ENCODE results near the gene ZNF516. TPM values are rescaled to one million over a fixed set of nuclear protein-coding genes. Genes with fewer than 3 reads are reported as not detected.

The ZNF516 gene
- total and polyA plus RNA-seq, 8 donors = 5.4 to 21.3 (median 12.7) TPM

DNA sequence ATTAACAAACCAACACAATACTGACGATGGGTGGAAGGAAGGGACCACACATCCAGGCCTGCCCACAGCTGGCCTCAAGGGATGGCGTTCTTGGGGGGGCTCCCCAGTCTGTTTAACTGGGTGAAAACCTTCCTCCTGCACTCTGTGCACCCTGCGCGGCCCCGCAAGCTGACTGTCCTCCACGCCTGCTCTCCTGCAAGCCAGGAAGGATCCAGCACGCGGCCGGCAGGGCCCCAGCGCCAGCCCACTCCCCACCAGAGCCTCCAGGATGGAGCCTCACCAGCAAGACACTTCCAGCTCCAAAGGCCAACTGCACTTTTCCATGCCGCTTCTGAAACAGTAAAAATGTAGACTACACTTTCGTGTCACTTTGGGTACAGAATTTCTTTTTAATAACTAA, 135.1 kb downstream of the ZNF516 start:
- Histone ChIP-seq H3K27ac (no peak overlapping the region), H3K4me3 (no peak overlapping the region), H3K4me1 (no peaks in the 10 kb centered on the region), H3K9me3 (no peaks in the 10 kb centered on the region), H3K36me3 (peaks cover 0 to 13% (median 0%) of the 10 kb centered on the region in 3 donors), H3K27me3 (no peaks in the 10 kb centered on the region)
- DNase-seq (peak in 1 of 6 donors; percentile 41), FAIRE-seq (no peak), ATAC-seq (no peak)
- WGBS, 2 donors = 94 to 96% methylated on average over 12 of the region's 12 CpGs
- intact Hi-C loops (cut with DNase I) = no loop called here
- no peak for TF ChIP-seq CTCF (IDR thresholded peaks at IDR 0.05)

GRCh38 chr18:76358774-76359173, 136.3 kb downstream of the ZNF516 start:
- no peaks in the 10 kb centered on the region for H3K4me1 ChIP-seq
- TF ChIP-seq CTCF (IDR thresholded peaks at IDR 0.05) = no peak
- H3K9me3 ChIP-seq = no peaks in the 10 kb centered on the region
- no peak for ATAC-seq
- no peak overlapping the region for H3K4me3 ChIP-seq
- peaks cover 0 to 13% (median 0%) of the 10 kb centered on the region in 3 donors for H3K36me3 ChIP-seq
- intact Hi-C loops (cut with DNase I) = no loop called here
- DNase-seq = no peak
- 90 to 92% methylated on average over 8 of the region's 8 CpGs for WGBS, 2 donors
- no peak for FAIRE-seq
- H3K27me3 ChIP-seq = no peaks in the 10 kb centered on the region
- no peak overlapping the region for H3K27ac ChIP-seq

DNA sequence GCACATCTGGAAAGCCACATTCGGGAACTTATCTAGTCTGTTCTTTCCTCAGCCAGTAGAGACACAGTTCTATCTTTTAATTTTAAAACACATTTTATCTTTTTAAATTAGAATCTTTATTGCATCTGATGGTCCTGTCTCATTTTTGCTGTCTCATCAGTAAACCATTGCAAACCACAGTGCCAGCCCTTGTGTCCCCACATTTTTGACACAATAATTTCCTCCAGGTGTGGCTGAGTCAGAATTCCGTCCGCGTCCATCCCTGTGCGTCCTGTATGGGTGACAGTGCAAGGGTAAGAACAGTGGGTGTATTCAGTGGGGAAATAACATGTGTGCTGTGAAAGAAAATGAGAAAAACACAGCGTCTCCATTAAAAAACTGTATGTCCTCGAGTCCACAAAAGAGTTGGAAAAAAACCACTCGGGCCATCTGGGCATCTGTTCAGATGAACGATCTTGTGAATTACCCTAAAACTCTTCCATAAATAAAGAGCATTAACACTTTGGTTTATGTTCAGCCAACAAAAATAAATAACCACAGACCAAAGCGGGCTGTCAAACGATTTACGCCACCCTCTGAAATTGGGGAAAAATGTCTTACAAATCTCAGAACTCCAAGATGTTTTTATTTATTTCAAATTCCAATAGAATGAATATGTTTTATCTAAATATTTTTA, 137.3 kb downstream of the ZNF516 start:
- FAIRE-seq = no peak
- no peak for ATAC-seq
- H3K9me3 ChIP-seq = no peaks in the 10 kb centered on the region

DNA sequence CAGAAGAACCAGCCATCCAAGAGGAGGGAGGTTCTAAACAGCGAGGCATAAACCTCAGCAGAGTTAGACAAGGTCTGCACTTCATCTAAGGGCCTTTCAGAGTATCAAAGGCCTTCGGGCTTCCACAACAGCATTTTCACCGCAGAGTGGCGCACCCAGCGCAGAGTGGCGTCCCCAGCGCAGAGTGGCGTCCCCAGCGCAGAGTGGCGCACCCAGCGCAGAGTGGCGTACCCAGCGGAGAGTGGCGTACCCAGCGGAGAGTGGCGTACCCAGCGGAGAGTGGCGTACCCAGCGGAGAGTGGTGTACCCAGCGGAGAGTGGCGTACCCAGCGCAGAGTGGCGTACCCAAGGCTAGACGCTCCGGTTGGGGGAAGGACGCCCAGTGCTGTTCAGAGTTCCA, 137.9 kb downstream of the ZNF516 start:
- Histone ChIP-seq H3K4me3 (no peak overlapping the region), H3K27me3 (no peaks in the 10 kb centered on the region), H3K4me1 (no peaks in the 10 kb centered on the region), H3K9me3 (no peaks in the 10 kb centered on the region), H3K36me3 (peaks cover 0 to 13% (median 0%) of the 10 kb centered on the region in 3 donors), H3K27ac (no peak overlapping the region)
- TF ChIP-seq CTCF (IDR thresholded peaks at IDR 0.05) = no peak
- ATAC-seq = no peak
- no peak for FAIRE-seq
- intact Hi-C loops (cut with DNase I) = no loop called here
- WGBS, 2 donors = 91 to 92% methylated on average over 26 of the region's 26 CpGs
- DNase-seq = no peak

More for the DNA sequence above, 137.3 kb downstream of the ZNF516 start:
- TF ChIP-seq CTCF (IDR thresholded peaks at IDR 0.05) = no peak
- intact Hi-C loops (cut with DNase I) = no loop called here
- DNase-seq = no peak
- H3K27ac ChIP-seq = no peak overlapping the region
- no peak overlapping the region for H3K4me3 ChIP-seq
- H3K36me3 ChIP-seq = peaks cover 0 to 13% (median 0%) of the 10 kb centered on the region in 3 donors
- no peaks in the 10 kb centered on the region for H3K4me1 ChIP-seq
- no peaks in the 10 kb centered on the region for H3K27me3 ChIP-seq
- 81 to 85% methylated on average over 12 of the region's 12 CpGs for WGBS, 2 donors

DNA sequence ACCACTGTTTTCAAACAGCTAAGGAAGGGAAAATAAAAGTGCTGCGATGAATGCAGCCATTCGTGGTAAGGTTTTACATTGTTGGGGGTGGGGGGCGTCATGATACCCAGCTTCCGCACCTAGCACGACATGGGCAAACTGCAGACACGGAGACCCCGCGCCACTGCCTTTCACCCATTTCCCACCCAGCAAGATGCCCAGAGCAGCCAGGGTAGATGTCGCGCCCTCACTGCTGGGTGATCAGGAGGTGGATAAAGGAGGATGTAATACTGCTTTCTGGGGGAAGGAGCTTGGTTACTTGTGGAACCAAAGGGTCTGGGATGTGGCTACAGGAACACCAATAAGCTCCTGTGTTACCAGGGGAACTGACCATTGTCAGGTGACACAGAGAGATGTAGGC, 138.4 kb downstream of the ZNF516 start:
- no peaks in the 10 kb centered on the region for H3K9me3 ChIP-seq
- H3K36me3 ChIP-seq = peaks cover 0 to 8% (median 0%) of the 10 kb centered on the region in 3 donors
- H3K27me3 ChIP-seq = no peaks in the 10 kb centered on the region
- H3K27ac ChIP-seq = no peak overlapping the region
- H3K4me1 ChIP-seq = no peaks in the 10 kb centered on the region
- DNase-seq (no peak), FAIRE-seq (no peak), ATAC-seq (no peak)
- no peak overlapping the region for H3K4me3 ChIP-seq
- TF ChIP-seq CTCF (IDR thresholded peaks at IDR 0.05) = no peak
- intact Hi-C loops (cut with DNase I) = no loop called here
- 95 to 96% methylated on average over 10 of the region's 10 CpGs for WGBS, 2 donors
